GM19452 (cell line): ENCODE results near the gene GALNT8.

Source experiments
- ATAC-seq: cut with Tn5 transposase; IDR thresholded peaks from one replicate; pipeline ENCODE4 v1.9.1; 2021; ENCODE audit not compliant: unreplicated experiment

GALNT8 gene

GRCh38 chr12:4796216-4796615, 76.0 kb downstream of the GALNT8 start:
- no peak for ATAC-seq

DNA sequence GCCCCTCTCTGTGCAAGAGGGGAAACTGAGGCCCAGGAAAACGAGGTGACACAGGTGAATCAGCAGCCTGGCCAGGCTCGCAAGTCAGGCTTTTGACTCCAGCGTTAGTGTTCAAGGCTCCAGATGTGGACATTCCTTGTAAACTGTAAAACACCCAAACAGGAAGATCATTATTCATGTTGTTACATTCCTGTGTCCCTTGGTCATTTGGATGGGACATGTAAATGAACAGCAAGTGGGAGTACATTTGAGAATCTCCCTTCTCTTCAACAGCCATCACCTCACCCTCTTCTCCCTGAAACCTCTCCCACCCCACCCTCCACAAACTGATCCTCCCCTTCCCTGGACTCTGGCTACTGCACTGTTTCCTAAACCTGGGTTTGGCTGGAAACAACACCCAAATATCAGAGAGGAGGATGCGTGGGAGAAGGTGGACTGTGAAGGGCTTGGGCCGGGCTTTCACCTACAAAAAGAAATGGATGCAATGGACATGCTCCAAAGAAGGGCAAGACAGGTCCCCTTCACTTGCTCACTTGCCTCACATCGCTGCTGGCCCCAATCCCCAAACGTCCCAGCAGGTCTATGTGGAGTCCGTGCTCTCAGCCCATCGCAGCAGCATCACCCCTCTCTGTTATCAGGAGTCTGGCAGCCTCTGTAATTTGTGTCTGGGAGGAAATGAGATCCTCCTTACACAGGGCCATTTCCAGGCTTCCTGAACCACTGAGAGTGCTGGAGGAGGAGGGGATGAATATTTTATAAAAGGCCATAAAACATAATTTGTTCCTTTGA, 76.7 kb downstream of the GALNT8 start:
- ATAC-seq, result no peak

- ATAC-seq, result no peak
Measured at GRCh38 chr12:4800555-4800954, 80.4 kb downstream of the GALNT8 start.

DNA sequence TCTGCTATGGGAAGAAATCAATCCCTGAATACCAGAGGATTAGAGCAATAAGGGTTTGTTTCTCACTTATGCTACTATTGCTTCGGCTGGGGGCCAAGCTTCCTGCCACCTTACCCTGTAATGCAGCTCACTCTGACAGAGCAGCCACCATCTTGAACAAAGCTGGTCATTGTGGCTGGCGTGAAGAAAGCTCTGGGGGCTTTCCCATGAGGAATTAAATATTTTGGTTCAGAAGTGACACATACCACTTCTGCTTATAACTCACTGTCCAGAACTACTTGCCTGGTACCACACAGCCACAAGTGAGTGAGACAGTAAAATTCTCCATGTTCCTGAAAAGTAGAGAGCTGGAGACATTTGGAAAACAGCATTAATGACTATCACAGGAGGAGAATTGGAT, 82.6 kb downstream of the GALNT8 start:
- ATAC-seq, result no peak

GRCh38 chr12:4806439-4807115, 86.4 kb downstream of the GALNT8 start:
- no peak for ATAC-seq

GRCh38 chr12:4807116-4807783, 87.0 kb downstream of the GALNT8 start:
- ATAC-seq, result no peak

DNA sequence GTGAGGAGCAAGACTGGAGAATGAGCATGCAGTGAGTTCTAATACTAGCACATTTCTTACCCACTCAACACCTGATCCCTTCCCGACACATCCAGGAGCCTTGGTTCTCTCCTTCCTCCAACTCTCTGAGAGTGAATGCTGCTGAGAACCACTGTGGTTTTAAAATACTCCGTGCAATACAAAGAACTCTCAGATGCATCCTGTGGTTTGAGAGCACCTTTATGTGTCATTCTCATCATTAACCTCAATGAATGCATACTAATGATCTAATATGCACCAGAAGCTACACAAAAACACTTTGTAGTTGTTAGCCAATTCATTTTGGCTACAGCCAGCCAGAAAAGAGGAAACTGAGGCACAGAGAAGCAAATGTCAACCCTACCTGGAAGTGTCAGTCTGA, 87.6 kb downstream of the GALNT8 start:
- ATAC-seq, result no peak

GRCh38 chr12:4809013-4809448, 88.8 kb downstream of the GALNT8 start:
- no peak for ATAC-seq

DNA sequence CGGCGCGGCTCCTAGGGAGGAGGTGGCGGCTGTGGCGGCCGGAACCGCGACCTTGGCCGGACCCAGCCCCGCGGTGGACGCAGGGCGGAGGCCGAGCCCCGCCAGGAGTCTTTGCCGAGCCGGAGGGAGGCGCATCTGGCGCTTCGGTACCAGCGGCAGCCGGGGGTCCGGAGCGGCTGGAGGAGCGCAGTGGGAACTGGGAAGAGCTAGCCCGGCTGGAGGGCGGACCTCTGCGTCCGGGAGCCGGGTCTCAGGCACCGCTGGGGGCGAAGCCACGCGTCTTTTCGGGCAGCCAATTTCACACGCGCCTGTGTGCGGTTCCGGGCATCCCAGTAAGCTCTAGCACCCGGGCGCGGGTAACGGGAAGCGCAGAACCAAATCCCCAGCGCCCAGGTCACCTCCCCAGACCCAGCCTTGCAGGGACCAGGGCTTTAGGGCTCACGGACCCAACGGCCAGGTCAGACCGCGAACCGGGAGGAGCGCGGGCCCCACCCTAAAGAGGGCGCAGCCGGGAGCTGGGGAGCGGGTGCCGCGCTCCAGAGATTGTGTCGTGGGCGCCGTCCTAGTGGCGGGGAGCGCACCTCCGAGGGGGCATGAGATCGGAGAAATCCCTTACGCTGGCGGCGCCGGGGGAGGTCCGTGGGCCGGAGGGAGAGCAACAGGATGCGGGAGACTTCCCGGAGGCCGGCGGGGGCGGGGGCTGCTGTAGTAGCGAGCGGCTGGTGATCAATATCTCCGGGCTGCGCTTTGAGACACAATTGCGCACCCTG, 89.4 kb downstream of the GALNT8 start:
- ATAC-seq, result no peak

DNA sequence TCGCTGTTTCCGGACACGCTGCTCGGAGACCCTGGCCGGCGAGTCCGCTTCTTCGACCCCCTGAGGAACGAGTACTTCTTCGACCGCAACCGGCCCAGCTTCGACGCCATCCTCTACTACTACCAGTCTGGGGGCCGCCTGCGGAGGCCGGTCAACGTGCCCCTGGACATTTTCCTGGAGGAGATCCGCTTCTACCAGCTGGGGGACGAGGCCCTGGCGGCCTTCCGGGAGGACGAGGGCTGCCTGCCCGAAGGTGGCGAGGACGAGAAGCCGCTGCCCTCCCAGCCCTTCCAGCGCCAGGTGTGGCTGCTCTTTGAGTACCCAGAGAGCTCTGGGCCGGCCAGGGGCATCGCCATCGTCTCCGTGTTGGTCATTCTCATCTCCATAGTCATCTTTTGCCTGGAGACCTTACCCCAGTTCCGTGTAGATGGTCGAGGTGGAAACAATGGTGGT, 90.0 kb downstream of the GALNT8 start:
- no peak for ATAC-seq

GRCh38 chr12:4812624-4813327, 92.6 kb downstream of the GALNT8 start:
- ATAC-seq, result no peak

- ATAC-seq, result no peak
Measured at GRCh38 chr12:4813741-4814140, 93.5 kb downstream of the GALNT8 start.

DNA sequence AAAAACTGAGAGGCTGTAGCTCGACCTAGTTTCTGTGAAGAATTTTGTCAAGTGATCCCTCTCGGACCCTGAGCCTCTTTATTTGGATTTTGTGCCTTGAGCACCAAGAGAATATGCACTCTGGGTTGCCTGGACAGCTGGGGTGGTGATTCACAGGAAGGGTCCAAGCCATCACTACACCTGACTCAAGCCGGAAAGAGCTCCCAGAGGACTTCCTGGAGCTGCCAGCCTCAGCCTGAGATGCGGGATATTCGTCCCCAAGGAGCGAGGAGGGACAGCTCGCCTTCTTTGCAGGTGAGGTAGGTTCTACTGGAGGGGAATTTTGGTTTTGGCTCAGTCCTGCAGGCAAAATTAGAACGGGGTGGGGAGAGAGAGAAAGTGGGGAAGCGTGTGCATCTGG, 94.3 kb downstream of the GALNT8 start:
- ATAC-seq, result no peak

DNA sequence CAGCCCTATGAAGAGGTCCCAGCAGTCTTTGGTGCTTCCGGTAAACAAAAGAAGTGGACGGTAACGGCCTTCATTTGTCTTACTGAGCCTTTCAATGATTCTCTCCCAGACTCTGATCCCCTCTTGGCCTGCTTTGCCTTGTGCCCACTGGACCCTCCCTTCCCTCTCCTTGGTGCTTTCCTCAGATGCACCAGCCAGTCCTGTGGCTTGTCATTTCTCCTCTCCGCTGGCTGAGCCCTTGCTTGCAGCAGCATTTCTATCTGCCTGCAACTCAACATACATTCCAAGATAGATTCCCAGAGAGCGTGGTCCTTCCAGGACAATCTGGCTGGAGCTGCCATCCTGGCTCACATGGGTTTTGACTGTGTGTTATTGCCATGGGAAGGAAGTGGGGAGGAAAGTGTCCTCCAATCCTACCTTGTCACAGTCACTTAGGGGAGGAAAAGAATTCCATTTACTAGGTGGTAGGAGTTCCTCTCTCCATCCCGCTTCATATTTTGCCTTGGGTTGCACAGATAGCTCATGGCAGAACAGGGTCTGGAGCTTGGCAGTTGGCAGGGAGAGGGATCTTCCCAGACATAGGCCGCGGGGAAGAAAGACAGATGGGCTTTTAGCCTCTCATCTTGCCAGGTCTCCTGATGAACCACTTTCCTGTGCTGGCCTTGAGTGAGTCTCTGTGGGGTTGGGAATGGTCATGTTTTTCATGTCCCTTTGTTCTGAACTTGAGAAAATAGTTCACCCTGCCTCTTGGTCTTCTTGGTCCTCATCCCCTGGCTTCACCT, 96.7 kb downstream of the GALNT8 start:
- no peak for ATAC-seq

DNA sequence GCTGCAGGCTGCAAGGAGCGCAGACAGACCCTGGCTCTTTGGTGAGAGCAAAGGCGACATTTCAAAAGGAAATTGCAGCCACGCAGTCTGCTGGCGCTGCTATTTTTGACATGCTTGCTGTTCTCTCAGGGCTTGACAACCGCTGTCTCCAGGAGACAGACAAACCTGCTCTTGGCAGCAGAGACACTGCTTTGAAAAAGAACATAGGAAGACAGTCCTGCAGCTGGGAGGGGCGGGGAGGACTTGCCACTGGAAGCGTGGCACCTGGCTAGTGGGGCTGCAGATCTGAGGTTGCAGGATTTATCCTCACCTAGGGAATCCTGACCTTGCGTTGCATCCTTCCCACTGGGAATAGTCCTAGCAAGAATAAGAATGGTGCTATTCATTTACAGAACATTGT, 97.7 kb downstream of the GALNT8 start:
- ATAC-seq, result no peak

- ATAC-seq, result no peak
Measured at GRCh38 chr12:4819654-4820053, 99.5 kb downstream of the GALNT8 start.

GRCh38 chr12:4820971-4821370, 100.8 kb downstream of the GALNT8 start:
- ATAC-seq, result no peak
